ENCODE measurements around the gene DGCR8. TPM values are rescaled to one million over a fixed set of nuclear protein-coding genes. Genes with fewer than 3 reads are reported as not detected.

Gene DGCR8
- total RNA-seq, 1 donor from 2014 or later, result 35.5 TPM

DNA sequence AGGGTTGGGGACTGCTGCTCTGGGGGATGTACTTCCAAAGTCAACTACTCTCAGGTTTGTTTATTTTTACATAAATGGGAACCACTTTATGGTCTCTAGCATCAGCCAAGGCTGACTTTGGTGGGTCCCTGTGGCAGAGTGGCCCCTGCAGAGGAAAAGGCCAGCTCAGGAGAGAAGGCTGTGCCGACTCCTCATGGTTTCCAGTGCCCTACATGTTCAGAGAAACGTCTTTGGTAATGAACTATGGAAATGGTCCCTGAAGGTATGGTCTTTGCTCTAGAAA is 48.5 kb downstream of the DGCR8 start:
- H3K27me3 ChIP-seq, result no peaks in the 10 kb centered on the region
- ATAC-seq, result no peak
- intact Hi-C loops (cut with DNase I), result no loop called here
- no peaks in the 10 kb centered on the region for H3K9me3 ChIP-seq
- no peak for DNase-seq
- peaks cover 14% of the 10 kb centered on the region for H3K4me1 ChIP-seq
- H3K27ac ChIP-seq, result no peak overlapping the region
- TF ChIP-seq, protein P1, sequence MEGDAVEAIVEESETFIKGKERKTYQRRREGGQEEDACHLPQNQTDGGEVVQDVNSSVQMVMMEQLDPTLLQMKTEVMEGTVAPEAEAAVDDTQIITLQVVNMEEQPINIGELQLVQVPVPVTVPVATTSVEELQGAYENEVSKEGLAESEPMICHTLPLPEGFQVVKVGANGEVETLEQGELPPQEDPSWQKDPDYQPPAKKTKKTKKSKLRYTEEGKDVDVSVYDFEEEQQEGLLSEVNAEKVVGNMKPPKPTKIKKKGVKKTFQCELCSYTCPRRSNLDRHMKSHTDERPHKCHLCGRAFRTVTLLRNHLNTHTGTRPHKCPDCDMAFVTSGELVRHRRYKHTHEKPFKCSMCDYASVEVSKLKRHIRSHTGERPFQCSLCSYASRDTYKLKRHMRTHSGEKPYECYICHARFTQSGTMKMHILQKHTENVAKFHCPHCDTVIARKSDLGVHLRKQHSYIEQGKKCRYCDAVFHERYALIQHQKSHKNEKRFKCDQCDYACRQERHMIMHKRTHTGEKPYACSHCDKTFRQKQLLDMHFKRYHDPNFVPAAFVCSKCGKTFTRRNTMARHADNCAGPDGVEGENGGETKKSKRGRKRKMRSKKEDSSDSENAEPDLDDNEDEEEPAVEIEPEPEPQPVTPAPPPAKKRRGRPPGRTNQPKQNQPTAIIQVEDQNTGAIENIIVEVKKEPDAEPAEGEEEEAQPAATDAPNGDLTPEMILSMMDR (IDR thresholded peaks at IDR 0.05), result no peak
- peaks cover 26% of the 10 kb centered on the region for H3K36me3 ChIP-seq
- H3K4me3 ChIP-seq, result no peak overlapping the region

DNA sequence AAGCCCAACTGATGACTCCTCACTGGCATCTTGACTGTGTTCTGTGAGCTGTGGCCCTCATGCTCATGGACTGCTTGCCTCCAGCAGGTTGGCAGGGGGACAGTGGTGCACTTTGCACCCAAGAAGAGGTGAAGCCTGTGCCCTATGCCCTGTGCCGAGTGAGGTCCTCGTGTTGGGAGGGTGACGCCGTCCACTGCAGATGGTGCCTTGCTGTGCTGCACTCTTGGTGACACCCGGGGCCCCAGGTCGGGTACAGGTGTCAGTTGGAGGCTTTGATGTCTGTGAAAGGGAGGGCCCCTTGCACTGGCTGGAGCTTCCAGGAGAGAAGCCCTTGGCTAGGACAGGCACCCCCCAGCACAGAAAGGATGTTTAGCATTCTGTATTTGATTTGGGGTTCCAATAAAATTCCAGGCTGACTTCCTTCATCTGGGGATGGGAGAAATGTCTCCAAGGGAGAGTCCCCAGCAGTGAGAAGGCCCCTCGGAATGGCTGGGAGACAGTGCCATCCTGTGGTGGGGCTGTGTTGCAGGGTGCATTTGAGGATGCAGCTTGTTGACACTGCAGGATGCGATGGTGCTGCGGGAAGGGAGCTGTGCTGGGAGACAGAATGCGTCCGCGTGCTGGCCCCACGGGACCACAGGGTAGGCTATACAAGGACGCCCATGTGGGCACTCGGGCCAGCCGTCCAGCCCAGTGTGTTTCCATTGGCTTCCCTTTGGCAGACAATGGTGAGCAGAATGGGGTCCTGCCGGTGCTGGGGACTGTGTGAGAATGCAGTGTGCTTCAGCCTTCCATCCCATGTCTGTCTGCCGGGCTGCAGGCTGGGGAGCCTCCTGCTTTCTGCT is 49.1 kb downstream of the DGCR8 start:
- peaks cover 26% of the 10 kb centered on the region for H3K36me3 ChIP-seq
- H3K4me3 ChIP-seq, result no peak overlapping the region
- H3K27ac ChIP-seq, result no peak overlapping the region
- ATAC-seq (no peak), DNase-seq (no peak)
- intact Hi-C loops (cut with DNase I), result no loop called here
- H3K4me1 ChIP-seq, result peaks cover 19% of the 10 kb centered on the region
- TF ChIP-seq, protein P1 (IDR thresholded peaks at IDR 0.05), result peak; percentile 20
- H3K9me3 ChIP-seq, result no peaks in the 10 kb centered on the region
- no peaks in the 10 kb centered on the region for H3K27me3 ChIP-seq

DNA sequence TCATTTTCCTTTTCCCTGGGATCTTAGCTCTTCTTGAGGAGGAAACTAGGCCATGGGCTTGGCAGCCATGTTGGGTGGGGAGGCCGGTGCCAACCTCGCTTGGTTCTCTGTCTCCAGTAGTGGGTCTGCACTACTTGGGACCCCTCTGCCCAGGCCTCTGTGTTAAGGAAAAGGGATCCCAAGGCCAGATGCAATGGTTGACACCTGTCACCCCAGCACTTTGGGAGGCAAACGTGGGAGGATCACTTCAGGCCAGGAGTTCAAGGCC is 49.6 kb downstream of the DGCR8 start:
- Histone ChIP-seq H3K27me3 (no peaks in the 10 kb centered on the region), H3K4me3 (no peak overlapping the region), H3K9me3 (no peaks in the 10 kb centered on the region), H3K27ac (no peak overlapping the region), H3K4me1 (peaks cover 21% of the 10 kb centered on the region), H3K36me3 (peaks cover 24% of the 10 kb centered on the region)
- intact Hi-C loops (cut with DNase I), result no loop called here
- no peak for DNase-seq
- no peak for ATAC-seq
- TF ChIP-seq, protein P1 (IDR thresholded peaks at IDR 0.05), result no peak

DNA sequence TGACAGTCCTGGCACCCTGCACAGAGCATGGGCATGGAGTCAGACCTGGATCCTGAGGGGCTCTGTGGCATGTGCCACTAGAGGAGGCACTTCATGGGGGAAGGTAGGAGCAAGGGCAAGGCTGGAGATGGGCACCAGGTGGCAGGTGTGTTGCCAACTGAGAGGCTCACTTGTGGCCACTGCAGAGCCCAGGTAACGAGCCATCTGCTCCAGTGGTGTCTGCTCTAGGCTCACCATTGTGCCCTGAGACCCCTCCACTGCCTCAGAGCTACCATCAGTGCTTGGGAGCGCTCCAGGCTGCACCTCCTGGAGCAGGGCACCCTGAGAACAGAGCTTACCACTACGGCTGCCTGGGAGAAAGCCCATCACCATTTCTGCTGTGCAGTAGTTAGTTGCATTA is 50.3 kb downstream of the DGCR8 start:
- Histone ChIP-seq H3K9me3 (no peaks in the 10 kb centered on the region), H3K27ac (no peak overlapping the region), H3K36me3 (peaks cover 19% of the 10 kb centered on the region), H3K27me3 (no peaks in the 10 kb centered on the region), H3K4me3 (peak overlapping the region; percentile 96), H3K4me1 (peaks cover 26% of the 10 kb centered on the region)
- ATAC-seq (no peak), DNase-seq (no peak)
- intact Hi-C loops (cut with DNase I), result no loop called here
- TF ChIP-seq, protein P1 (IDR thresholded peaks at IDR 0.05), result no peak

DNA sequence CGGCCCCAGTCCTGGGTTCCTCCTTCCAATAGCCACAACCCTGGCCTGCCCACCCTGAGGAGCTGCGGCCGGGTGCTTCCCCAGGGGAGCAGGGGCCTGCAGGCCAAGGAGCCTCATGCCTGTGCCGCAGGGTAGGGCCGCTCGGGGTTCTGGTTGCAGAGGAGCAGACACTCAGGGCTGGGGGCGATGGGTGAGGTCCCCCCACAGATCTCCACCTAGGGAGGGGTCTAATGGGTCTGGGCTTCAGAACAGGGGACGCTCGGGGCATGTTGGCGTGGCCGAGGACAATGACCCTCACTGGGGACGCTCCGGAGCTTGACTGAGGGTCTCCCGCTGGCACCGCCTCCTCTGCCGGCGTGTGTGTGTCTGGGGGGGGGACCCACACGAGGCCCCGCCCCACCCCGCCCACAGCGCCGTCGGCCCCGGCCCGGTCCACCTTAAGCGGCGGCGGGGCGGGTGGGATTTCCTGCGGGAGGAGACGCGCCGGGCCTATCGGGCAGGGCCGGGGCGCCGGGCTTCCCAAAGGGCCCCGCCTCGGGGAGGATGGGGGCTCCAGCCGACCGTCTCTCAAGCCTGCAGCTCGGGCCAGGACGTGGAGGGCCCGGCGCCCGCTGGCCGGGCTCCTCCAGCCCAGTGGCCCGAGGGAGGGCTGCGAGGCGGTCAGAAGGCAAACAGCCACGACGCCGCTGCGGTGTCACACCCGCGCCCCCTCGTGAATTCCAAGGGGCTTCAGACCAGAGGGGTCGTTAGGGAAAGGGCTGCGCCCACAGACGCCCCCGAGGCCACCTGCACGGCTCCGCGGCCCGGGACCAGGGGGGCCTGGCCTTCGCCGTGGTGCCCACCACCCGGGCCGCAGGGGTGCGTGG is 50.9 kb downstream of the DGCR8 start:
- no peaks in the 10 kb centered on the region for H3K9me3 ChIP-seq
- H3K4me1 ChIP-seq, result peaks cover 31% of the 10 kb centered on the region
- ATAC-seq, result peak; percentile 90
- intact Hi-C loops (cut with DNase I), result no loop called here
- TF ChIP-seq, protein P1 (IDR thresholded peaks at IDR 0.05), result no peak
- peak overlapping the region; percentile 96 for H3K4me3 ChIP-seq
- H3K27me3 ChIP-seq, result no peaks in the 10 kb centered on the region
- DNase-seq, result peak; percentile 94
- peaks cover 13% of the 10 kb centered on the region for H3K36me3 ChIP-seq
- peak overlapping the region; percentile 92 for H3K27ac ChIP-seq
